ENCODE measurements around the gene LMF2. TPM values are rescaled to one million over a fixed set of nuclear protein-coding genes. Genes with fewer than 3 reads are reported as not detected.

LMF2 gene
- total and polyA plus RNA-seq, 2 of the 8 experiments (the other 6 are each of a cell fraction or from before 2014, with no cell fraction given): 34.3 to 62.9 TPM

DNA sequence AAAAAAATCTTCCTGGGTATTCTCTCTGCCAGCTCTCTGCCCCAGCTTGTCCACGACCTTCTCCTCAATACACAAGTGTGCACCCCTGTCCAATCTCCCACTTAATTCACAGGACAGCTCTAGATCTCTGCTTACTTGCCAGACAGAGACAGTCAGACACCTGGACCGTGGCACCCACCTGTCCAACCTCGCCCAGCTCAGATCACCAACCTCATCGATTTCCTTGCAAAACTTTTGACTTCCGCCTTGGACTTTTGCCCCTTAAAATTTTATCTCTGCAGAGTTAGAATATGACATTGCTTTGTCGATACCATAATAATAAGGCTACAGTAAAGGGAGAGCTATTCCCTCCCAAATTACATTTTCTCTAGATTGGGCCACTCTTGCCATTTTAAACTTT is 10.4 kb downstream of the LMF2 start:
- no peak overlapping the region for H3K4ac ChIP-seq (replicated peaks; ENCODE audit: insufficient read length, low read depth, low read length)
- DNase-seq (ENCODE audit: low read depth in 1 of 2, low spot score in 2 of 2): no peak
- TF ChIP-seq CBX5 (IDR thresholded peaks at IDR 0.05; ENCODE audit: low read depth, low read length) (no peak), BCL11A (IDR thresholded peaks at IDR 0.05; ENCODE audit: low read depth in 2 of 2, low read length in 2 of 2) (no peak), FOSL1 (IDR thresholded peaks at IDR 0.05; ENCODE audit: insufficient read depth, low read depth, low read length) (no peak), BRCA1 (IDR thresholded peaks at IDR 0.05; ENCODE audit: low read depth, low read length) (no peak)
- TF ChIP-seq, protein P1, sequence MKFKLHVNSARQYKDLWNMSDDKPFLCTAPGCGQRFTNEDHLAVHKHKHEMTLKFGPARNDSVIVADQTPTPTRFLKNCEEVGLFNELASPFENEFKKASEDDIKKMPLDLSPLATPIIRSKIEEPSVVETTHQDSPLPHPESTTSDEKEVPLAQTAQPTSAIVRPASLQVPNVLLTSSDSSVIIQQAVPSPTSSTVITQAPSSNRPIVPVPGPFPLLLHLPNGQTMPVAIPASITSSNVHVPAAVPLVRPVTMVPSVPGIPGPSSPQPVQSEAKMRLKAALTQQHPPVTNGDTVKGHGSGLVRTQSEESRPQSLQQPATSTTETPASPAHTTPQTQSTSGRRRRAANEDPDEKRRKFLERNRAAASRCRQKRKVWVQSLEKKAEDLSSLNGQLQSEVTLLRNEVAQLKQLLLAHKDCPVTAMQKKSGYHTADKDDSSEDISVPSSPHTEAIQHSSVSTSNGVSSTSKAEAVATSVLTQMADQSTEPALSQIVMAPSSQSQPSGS (IDR thresholded peaks at IDR 0.05; ENCODE audit: low read length): no peak
- no peak overlapping the region for H2BK20ac ChIP-seq (ENCODE audit: low read length)
- H3K79me1 ChIP-seq (ENCODE audit: low read depth, low read length): no peaks in the 10 kb centered on the region
- peaks cover 0 to 3% (median 0%) of the 10 kb centered on the region in 4 experiments; a peak in 2 of 7 replicates for H3K4me1 ChIP-seq (replicated peaks in 1 of 4; ENCODE audit: control insufficient read depth in 3 of 4, insufficient read depth in 4 of 4, low read length in 3 of 4)
- POLR2A ChIA-PET (ENCODE audit: partially characterized antibody): interaction anchor here (1.2 to 3.8 kb wide), 3 partner anchors 8 to 15 kb away, joined by 5 to 20 read pairs (median 16); partner anchors contain the start of genes ADM2 and MIOX
- H3K27ac ChIP-seq (ENCODE audit: low read depth, low read length): no peak overlapping the region
- no peak overlapping the region for H2BK15ac ChIP-seq (ENCODE audit: low read length)
- no peak overlapping the region for H3K23ac ChIP-seq (ENCODE audit: insufficient read length)
- CTCF ChIA-PET (ENCODE audit: partially characterized antibody): interaction anchor here (0.6 to 4.5 kb wide), 27 partner anchors 7 to 387 kb away, joined by 3 to 54 read pairs (median 4); partner anchors contain the start of genes KLHDC7B, LMF2, MIOX and NCAPH2
- H3K27me3 ChIP-seq (replicated peaks in 1 of 4; ENCODE audit: control insufficient read depth in 3 of 4, extremely low read depth in 1 of 4, insufficient read depth in 3 of 4, low read length in 3 of 4): no peaks in the 10 kb centered on the region
- WGBS, 2 experiments (ENCODE audit: extremely low coverage in 1 of 2, insufficient coverage in 1 of 2, insufficient read length in 1 of 2, insufficient replicate concordance in 2 of 2, low coverage in 1 of 2, low lambda C conversion rate in 2 of 2, missing lambda C conversion rate in 1 of 2): 90% methylated on average over 6 of the region's 6 CpGs; no CpG with 5 or more reads in 1 of the 2 experiments
- no peak overlapping the region for H2BK120ac ChIP-seq (replicated peaks; ENCODE audit: low read depth, low read length)
- no peak overlapping the region for H4K8ac ChIP-seq (ENCODE audit: extremely low read depth, insufficient read depth, low read length)
- H4K91ac ChIP-seq (replicated peaks; ENCODE audit: insufficient read length, low read length): no peak overlapping the region
- H2BK5ac ChIP-seq (ENCODE audit: low read depth, low read length): no peak overlapping the region
- no peak overlapping the region for H3K18ac ChIP-seq (ENCODE audit: extremely low read depth, low read length)
- H3K79me2 ChIP-seq (ENCODE audit: control insufficient read depth in 1 of 2, insufficient read depth in 2 of 2, low read length in 2 of 2): no peaks in the 10 kb centered on the region
- no peak overlapping the region for H2AK5ac ChIP-seq (ENCODE audit: low read depth, low read length)
- H3K23me2 ChIP-seq (ENCODE audit: low read depth, low read length): no peaks in the 10 kb centered on the region
- no peak overlapping the region for H3K4me2 ChIP-seq (ENCODE audit: insufficient read depth in 1 of 2, low read depth in 2 of 2, low read length in 2 of 2)
- no peak overlapping the region for H4K5ac ChIP-seq (ENCODE audit: insufficient read length, low read depth, low read length)
- no peaks in the 10 kb centered on the region for H3K36me3 ChIP-seq (ENCODE audit: control insufficient read depth in 2 of 4, insufficient read depth in 4 of 4, low read length in 3 of 4)
- no peak overlapping the region for H3K9ac ChIP-seq (replicated peaks in 1 of 4; ENCODE audit: extremely low read depth in 1 of 4, low read depth in 3 of 4, low read length in 3 of 4)
- H3K4me3 ChIP-seq (ENCODE audit: extremely low read depth in 1 of 4, insufficient read depth in 2 of 4, low read depth in 3 of 4, low read length in 4 of 4): no peak overlapping the region
- no peak overlapping the region for H3K56ac ChIP-seq (replicated peaks; ENCODE audit: insufficient read length, low read depth, low read length)
- H3K14ac ChIP-seq (ENCODE audit: insufficient read length): no peak overlapping the region
- H2BK12ac ChIP-seq (ENCODE audit: low read depth, low read length): no peak overlapping the region
- H2AFZ ChIP-seq (ENCODE audit: low read length): no peak overlapping the region
- no peaks in the 10 kb centered on the region for H4K20me1 ChIP-seq (replicated peaks in 1 of 2; ENCODE audit: control insufficient read depth in 1 of 2, insufficient read depth in 2 of 2, low read length in 2 of 2)
- no peaks in the 10 kb centered on the region for H3K9me3 ChIP-seq (ENCODE audit: insufficient read depth in 2 of 2, low read depth in 1 of 2, low read length in 1 of 2)
- FAIRE-seq: no peak

Data from H1 (cell line).